HepG2 (cell line): ENCODE measurements around the gene B4GALT3. TPM values are rescaled to one million over a fixed set of nuclear protein-coding genes. Genes with fewer than 3 reads are reported as not detected.

ENCODE experiments used
- AGO2 ChIP-seq: fragments of 200-400 bp; formaldehyde crosslinking; optimal IDR thresholded peaks from 2 replicates; pipeline ENCODE3; 2017; ENCODE audit warnings: mild to moderate bottlenecking, low read depth, low read length, moderate library complexity
- ARNT ChIP-seq: fragments of 450-650 bp; IDR thresholded peaks from 2 replicates; pipeline ENCODE4 v1.6.1; 2017
- E2F1 ChIP-seq: sonication (generic); formaldehyde crosslinking; IDR thresholded peaks from 2 replicates; pipeline ENCODE4 v1.5.0; 2020; ENCODE audit warnings: missing genetic modification reagents
- EP300 ChIP-seq, 3 experiments: sonication (generic) in 1 of 3; formaldehyde crosslinking in 1 of 3; IDR thresholded peaks; 2 replicates each; pipeline versions ENCODE4 v1.5.1 to v1.6.1; 2011 to 2020; ENCODE audit warnings: low read depth in 2 of 3, low read length in 2 of 3, borderline replicate concordance in 1 of 3, improper control_type of control experiment in 1 of 3, mild to moderate bottlenecking in 1 of 3, missing genetic modification reagents in 1 of 3, moderate library complexity in 1 of 3
- GLI4 ChIP-seq: sonication (generic); formaldehyde crosslinking; IDR thresholded peaks from 2 replicates; pipeline ENCODE4 v1.5.1; 2020; ENCODE audit warnings: missing genetic modification reagents, mild to moderate bottlenecking, moderate library complexity, borderline replicate concordance
- HOXD1 ChIP-seq: sonication (generic); formaldehyde crosslinking; IDR thresholded peaks from 2 replicates; pipeline ENCODE4 v1.5.0; 2020; ENCODE audit warnings: missing genetic modification reagents
- IRX3 ChIP-seq: sonication (generic); formaldehyde crosslinking; IDR thresholded peaks from 2 replicates; pipeline ENCODE4 v1.8.1; 2023; ENCODE audit warnings: mild to moderate bottlenecking, low read depth, missing genetic modification reagents, borderline replicate concordance
- KDM5A ChIP-seq: fragments of 200-600 bp; sonication (generic); IDR thresholded peaks from 2 replicates; pipeline ENCODE4 v1.7.0; 2018; ENCODE audit warnings: antibody characterized with exemption, mild to moderate bottlenecking, low read length, borderline replicate concordance
- NFKBIZ ChIP-seq: IDR thresholded peaks from 2 replicates; pipeline ENCODE4 v1.6.1; 2018; ENCODE audit warnings: missing genetic modification reagents, missing compliant biosample characterization
- NPAS2 ChIP-seq: sonication (generic); formaldehyde crosslinking; IDR thresholded peaks from 2 replicates; pipeline ENCODE4 v1.8.0; 2022; ENCODE audit warnings: mild to moderate bottlenecking, missing genetic modification reagents, borderline replicate concordance
- STAT5B ChIP-seq: sonication (generic); formaldehyde crosslinking; IDR thresholded peaks from 2 replicates; pipeline ENCODE4 v1.4.0; 2020; ENCODE audit warnings: missing genetic modification reagents
- TAF15 ChIP-seq: fragments of 200-400 bp; formaldehyde crosslinking; IDR thresholded peaks from one replicate; pipeline ENCODE4 v1.6.1; 2018; ENCODE audit warnings: mild to moderate bottlenecking, low read depth, low read length; ENCODE audit not compliant: poor library complexity, severe bottlenecking
- TRAFD1 ChIP-seq: sonication (generic); formaldehyde crosslinking; IDR thresholded peaks from 2 replicates; pipeline ENCODE4 v1.5.1; 2020; ENCODE audit warnings: missing genetic modification reagents, mild to moderate bottlenecking, borderline replicate concordance
- ZNF18 ChIP-seq: sonication (generic); formaldehyde crosslinking; IDR thresholded peaks from 2 replicates; pipeline ENCODE4 v1.8.0; 2022; ENCODE audit warnings: mild to moderate bottlenecking, missing genetic modification reagents; ENCODE audit not compliant: insufficient replicate concordance
- ZNF501 ChIP-seq: sonication (generic); formaldehyde crosslinking; IDR thresholded peaks from 2 replicates; pipeline ENCODE4 v1.5.1; 2020; ENCODE audit warnings: mild to moderate bottlenecking, moderate library complexity, missing genetic modification reagents
- ZNF678 ChIP-seq: sonication (generic); formaldehyde crosslinking; IDR thresholded peaks from 2 replicates; pipeline ENCODE4 v1.4.0; 2020; ENCODE audit warnings: mild to moderate bottlenecking, missing genetic modification reagents
- ZNF709 ChIP-seq: sonication (generic); formaldehyde crosslinking; IDR thresholded peaks from 2 replicates; pipeline ENCODE4 v1.5.0; 2020; ENCODE audit warnings: mild to moderate bottlenecking, missing genetic modification reagents
- ZNF768 ChIP-seq: sonication (generic); formaldehyde crosslinking; IDR thresholded peaks from 2 replicates; pipeline ENCODE4 v1.4.0; 2020; ENCODE audit warnings: missing genetic modification reagents
- ZNF784 ChIP-seq: sonication (generic); formaldehyde crosslinking; IDR thresholded peaks from 2 replicates; pipeline ENCODE4 v1.5.1; 2020; ENCODE audit warnings: missing genetic modification reagents, mild to moderate bottlenecking, borderline replicate concordance
- ZUFSP ChIP-seq: sonication (generic); formaldehyde crosslinking; IDR thresholded peaks from 2 replicates; pipeline ENCODE4 v1.9.0; 2021; ENCODE audit warnings: missing genetic modification reagents, mild to moderate bottlenecking, borderline replicate concordance
- polyA plus RNA-seq, 8 experiments: library from polyadenylated mRNA; depleted of rRNA in 3 of 8; stranded (reverse) in 7 of 8; unstranded in 1 of 8; fragments of >200 nt; fragmentation: Illumina TruSeq in 4 of 8; extraction: Trizol in 4 of 8; gene quantifications; 2 replicates each; pipeline versions ENCODE4 v1.2.1 to v1.2.3, GENCODE V29; 2011 to 2016; ENCODE audit warnings: low read depth in 4 of 8, missing spikeins in 1 of 8, mixed read lengths in 1 of 8; ENCODE audit not compliant: insufficient read depth in 1 of 8
- total RNA-seq, 5 experiments: library from RNA; depleted of rRNA; stranded (reverse); fragments of >200 nt; fragmentation: Illumina TruSeq; extraction: Trizol; gene quantifications; 2 replicates each; pipeline ENCODE4 v1.2.3, GENCODE V29; 2016; ENCODE audit warnings: low read depth in 1 of 5

Gene B4GALT3
- total and polyA plus RNA-seq, 2 of the 13 experiments (the other 11 are each of a cell fraction or from before 2014, with no cell fraction given), result 35.6 to 40.4 TPM

GRCh38 chr1:161165742-161166668 is 11.3 kb downstream of the B4GALT3 start, which contains the start of gene PPOX (continued):
- TF ChIP-seq ZNF784 (CRISPR knock-in tag) (no peak), TAF15 (no peak), NFKBIZ (CRISPR knock-in tag) (no peak), ARNT (no peak), AGO2 (peak; percentile 46), TRAFD1 (CRISPR knock-in tag) (no peak), STAT5B (0 out of 2 replicates have a peak, but pooled peaks have one; percentile 26), NPAS2 (CRISPR knock-in tag) (no peak), EP300 (IDR thresholded peaks at IDR 0.05; ENCODE audit: low read depth in 2 of 2, low read length in 2 of 2) (0 out of 4 replicates have a peak, but pooled peaks of 1 of the 2 experiments have one; percentile 10), EP300 (CRISPR knock-in tag; IDR thresholded peaks at IDR 0.05; ENCODE audit: borderline replicate concordance) (no peak; the same call in 1 of the 2 replicates), E2F1 (CRISPR knock-in tag) (peak; percentile 71; the same call in 1 of the 2 replicates), ZNF768 (CRISPR knock-in tag) (0 out of 2 replicates have a peak, but pooled peaks have one; percentile 32), HOXD1 (CRISPR knock-in tag) (peak; percentile 81; the same call in 1 of the 2 replicates), KDM5A (no peak; the same call in 1 of the 2 replicates), IRX3 (CRISPR knock-in tag) (no peak), ZUFSP (no peak), ZNF501 (CRISPR knock-in tag) (0 out of 2 replicates have a peak, but pooled peaks have one; percentile 70), ZNF709 (peak; percentile 74; the same call in 1 of the 2 replicates), ZNF678 (CRISPR knock-in tag) (no peak), GLI4 (no peak), ZNF18 (CRISPR knock-in tag) (peak; percentile 52)
